OCI-LY7 (cell line): ENCODE results near the gene SLC45A3. TPM values are rescaled to one million over a fixed set of nuclear protein-coding genes. Genes with fewer than 3 reads are reported as not detected.
A peak's percentile ranks its signal among the peaks of the same experiment; 100 is the strongest.

Experiments
- BruUV-seq: library from RNA; stranded (reverse); fragments of 400-500 nt; replicated peaks from 2 replicates; lab custom pipeline; 2021; lab: Mats Ljungman, UMichigan
- CTCF ChIA-PET: fragments of 300-600 bp; sonication (Branson Sonifier 250); formaldehyde crosslinking; loops from one replicate; lab custom pipeline; 2022; ENCODE audit warnings: antibody characterized with exemption; ENCODE audit not compliant: unreplicated experiment; lab: Charles Lee
- POLR2A ChIA-PET: fragments of 300-600 bp; sonication (Branson Sonifier 250); formaldehyde crosslinking; loops from one replicate; lab custom pipeline; 2022; ENCODE audit warnings: antibody characterized with exemption; lab: Charles Lee
- DNase-seq: peaks from one replicate; pipeline ENCODE4 v3.0.0-alpha.2; 2015; ENCODE audit warnings: low spot score
- H2AFZ ChIP-seq: fragments of 200-600 bp; sonication (generic), shearing (Covaris generic); 2 replicates; pipeline ENCODE4 v1.6.1; 2014; ENCODE audit warnings: mild to moderate bottlenecking, antibody characterized with exemption, low read length, moderate library complexity
- H3K27ac ChIP-seq: fragments of 200-600 bp; sonication (generic); 2 replicates; pipeline ENCODE4 v1.5.1; 2014; ENCODE audit warnings: mixed run types, low read depth, mild to moderate bottlenecking, moderate library complexity, low read length, inconsistent platforms; ENCODE audit not compliant: poor library complexity, severe bottlenecking
- H3K36me3 ChIP-seq: fragments of 200-600 bp; sonication (generic); 2 replicates; pipeline ENCODE4 v1.6.1; 2014; ENCODE audit warnings: mild to moderate bottlenecking, antibody characterized with exemption, low read length, moderate library complexity, mixed read lengths; ENCODE audit not compliant: insufficient read depth
- H3K4me1 ChIP-seq: fragments of 200-600 bp; sonication (generic); 2 replicates; pipeline ENCODE4 v1.5.1; 2014; ENCODE audit warnings: mild to moderate bottlenecking, low read length; ENCODE audit not compliant: insufficient read depth, poor library complexity, severe bottlenecking
- H3K4me2 ChIP-seq: fragments of 200-600 bp; sonication (generic); 2 replicates; pipeline ENCODE4 v1.6.1; 2014; ENCODE audit warnings: mild to moderate bottlenecking, low read length
- H3K4me3 ChIP-seq: fragments of 200-600 bp; sonication (generic); 2 replicates; pipeline ENCODE4 v1.5.1; 2014; ENCODE audit warnings: mild to moderate bottlenecking, low read depth, low read length; ENCODE audit not compliant: poor library complexity, severe bottlenecking
- H3K79me2 ChIP-seq: fragments of 200-600 bp; sonication (generic); 2 replicates; pipeline ENCODE4 v1.6.1; 2016; ENCODE audit warnings: low read depth, mild to moderate bottlenecking, low read length, moderate library complexity, mixed read lengths; ENCODE audit not compliant: insufficient read depth
- H3K9me2 ChIP-seq: fragments of 200-600 bp; sonication (generic); 2 replicates; pipeline ENCODE4 v1.6.1; 2016; ENCODE audit warnings: mild to moderate bottlenecking, low read length, mixed read lengths; ENCODE audit not compliant: insufficient read depth
- H3K9me3 ChIP-seq: fragments of 200-600 bp; sonication (generic); 2 replicates; pipeline ENCODE4 v1.6.1; 2014; ENCODE audit warnings: mild to moderate bottlenecking, mixed run types, low read length, mixed read lengths
- H4K20me1 ChIP-seq: fragments of 200-600 bp; sonication (generic); 2 replicates; pipeline ENCODE4 v1.6.1; 2014; ENCODE audit warnings: mild to moderate bottlenecking, antibody characterized with exemption, low read length, moderate library complexity, mixed read lengths; ENCODE audit not compliant: insufficient read depth
- EZH2phosphoT487 ChIP-seq: fragments of 200-600 bp; sonication (generic); IDR thresholded peaks from 2 replicates; pipeline ENCODE4 v1.6.1; 2018; ENCODE audit warnings: low read depth, borderline replicate concordance, mild to moderate bottlenecking, mixed run types, antibody characterized with exemption, low read length, moderate library complexity, mixed read lengths
- intact Hi-C: fragments of 100-400 bp; cut with micrococcal nuclease; formaldehyde crosslinking; loops from one replicate; pipeline ENCODE4 v1.10.0; 2022; ENCODE audit not compliant: unreplicated experiment
- total RNA-seq, 2 experiments: library from RNA; depleted of rRNA in 1 of 2; stranded (reverse); fragments of >200 nt in 1 of 2; shearing (Covaris generic) in 1 of 2; gene quantifications; 2 replicates each; pipeline ENCODE4 v1.2.3, GENCODE V29; 2014 to 2022
- TF ChIP-seq, protein P1 (sequence below): fragments of 200-600 bp; sonication (generic); conservative IDR thresholded peaks from 2 replicates; pipeline ENCODE4 v1.5.1; 2014; ENCODE audit warnings: mild to moderate bottlenecking, antibody characterized with exemption, low read length, moderate library complexity, mixed read lengths

Gene SLC45A3
- total RNA-seq, 2 experiments from 2014 or later, result 2.4 to 5.3 TPM

DNA sequence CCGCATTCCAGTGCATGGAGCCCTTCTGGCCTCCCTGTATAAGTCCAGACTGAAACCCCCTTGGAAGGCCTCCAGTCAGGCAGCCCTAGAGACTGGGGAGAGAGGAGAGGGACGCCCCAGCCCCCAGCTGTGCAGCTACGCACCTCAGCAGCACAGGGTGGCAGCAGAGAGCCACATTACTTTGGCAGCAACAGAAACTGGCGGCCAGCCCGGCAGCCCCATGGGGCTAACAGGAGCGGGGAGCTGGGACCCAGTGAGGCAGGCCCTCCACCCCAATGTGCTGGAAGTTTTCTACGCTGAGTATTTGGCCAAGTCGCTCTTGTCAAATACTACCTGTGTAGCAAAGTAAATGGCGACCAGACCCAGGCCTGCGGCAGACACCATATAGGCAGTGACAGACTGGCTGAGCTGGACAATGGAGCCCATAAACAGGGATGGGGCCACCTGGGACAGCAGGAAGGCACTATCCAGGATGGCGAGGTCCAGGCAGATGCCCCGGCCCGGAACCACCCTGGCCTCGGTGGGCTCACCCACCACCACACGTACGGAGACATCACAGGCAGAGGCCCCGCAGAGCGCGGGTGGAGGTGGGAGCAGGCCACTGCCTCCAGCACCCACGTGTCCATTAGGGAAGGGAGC lies 21.2 kb downstream of the SLC45A3 start:
- no TSS peak for BruUV-seq
- H3K9me2 ChIP-seq, result no peaks in the 10 kb centered on the region
- no peaks in the 10 kb centered on the region for H3K9me3 ChIP-seq
- peak; percentile 82 for DNase-seq
- intact Hi-C loops, result loop anchor here (1.0 to 5.0 kb wide), 5 partner anchors 52 to 318 kb away; no protein-coding TSS in a partner anchor
- TF ChIP-seq, protein P1, sequence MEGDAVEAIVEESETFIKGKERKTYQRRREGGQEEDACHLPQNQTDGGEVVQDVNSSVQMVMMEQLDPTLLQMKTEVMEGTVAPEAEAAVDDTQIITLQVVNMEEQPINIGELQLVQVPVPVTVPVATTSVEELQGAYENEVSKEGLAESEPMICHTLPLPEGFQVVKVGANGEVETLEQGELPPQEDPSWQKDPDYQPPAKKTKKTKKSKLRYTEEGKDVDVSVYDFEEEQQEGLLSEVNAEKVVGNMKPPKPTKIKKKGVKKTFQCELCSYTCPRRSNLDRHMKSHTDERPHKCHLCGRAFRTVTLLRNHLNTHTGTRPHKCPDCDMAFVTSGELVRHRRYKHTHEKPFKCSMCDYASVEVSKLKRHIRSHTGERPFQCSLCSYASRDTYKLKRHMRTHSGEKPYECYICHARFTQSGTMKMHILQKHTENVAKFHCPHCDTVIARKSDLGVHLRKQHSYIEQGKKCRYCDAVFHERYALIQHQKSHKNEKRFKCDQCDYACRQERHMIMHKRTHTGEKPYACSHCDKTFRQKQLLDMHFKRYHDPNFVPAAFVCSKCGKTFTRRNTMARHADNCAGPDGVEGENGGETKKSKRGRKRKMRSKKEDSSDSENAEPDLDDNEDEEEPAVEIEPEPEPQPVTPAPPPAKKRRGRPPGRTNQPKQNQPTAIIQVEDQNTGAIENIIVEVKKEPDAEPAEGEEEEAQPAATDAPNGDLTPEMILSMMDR, result peak; percentile 96
- TF ChIP-seq EZH2phosphoT487, result no peak
- POLR2A ChIA-PET, result interaction anchor here (0.5 to 5.5 kb wide), 10 partner anchors 10 to 437 kb away, joined by 3 to 38 read pairs (median 4); no protein-coding TSS in a partner anchor
- H3K4me3 ChIP-seq, result no peak overlapping the region
- H4K20me1 ChIP-seq, result no peaks in the 10 kb centered on the region
- no peaks in the 10 kb centered on the region for H3K36me3 ChIP-seq
- CTCF ChIA-PET, result interaction anchor here (0.6 to 4.3 kb wide), 13 partner anchors 10 to 318 kb away, joined by 3 to 68 read pairs (median 4); no protein-coding TSS in a partner anchor
- H2AFZ ChIP-seq, result no peak overlapping the region
- no peak overlapping the region for H3K4me2 ChIP-seq
- no peaks in the 10 kb centered on the region for H3K79me2 ChIP-seq
- H3K4me1 ChIP-seq, result peaks cover 22% of the 10 kb centered on the region
- no peak overlapping the region for H3K27ac ChIP-seq

DNA sequence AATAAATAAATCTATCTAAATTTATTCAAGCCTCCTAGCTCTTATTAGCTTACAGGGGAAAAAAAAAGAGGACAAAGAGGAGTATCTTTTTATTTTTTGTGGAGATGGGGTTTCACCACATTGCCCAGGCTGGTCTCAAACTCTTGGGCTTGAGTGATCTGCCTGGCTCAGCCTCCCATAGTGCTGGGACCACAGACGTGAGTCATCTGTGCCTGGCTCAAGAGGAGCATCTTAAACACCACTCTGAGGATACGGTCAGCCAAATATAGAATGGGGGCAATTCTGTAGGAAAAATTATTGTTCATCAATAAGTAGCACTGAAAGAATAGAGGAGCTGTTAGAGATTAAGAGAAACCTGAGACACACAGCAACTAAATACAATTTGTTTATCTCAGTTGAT lies 24.1 kb downstream of the SLC45A3 start:
- Histone ChIP-seq H4K20me1 (no peaks in the 10 kb centered on the region), H3K4me1 (peaks cover 18% of the 10 kb centered on the region), H3K4me2 (no peak overlapping the region), H3K9me3 (no peaks in the 10 kb centered on the region), H3K4me3 (no peak overlapping the region), H3K79me2 (no peaks in the 10 kb centered on the region), H2AFZ (no peak overlapping the region), H3K36me3 (no peaks in the 10 kb centered on the region), H3K27ac (no peak overlapping the region), H3K9me2 (no peaks in the 10 kb centered on the region)
- DNase-seq, result no peak
- TF ChIP-seq, protein P1, result no peak
- no peak for TF ChIP-seq EZH2phosphoT487
- intact Hi-C loops, result loop anchor here (2.0 to 5.0 kb wide), 2 partner anchors 167 to 261 kb away; no protein-coding TSS in a partner anchor
- ChIA-PET CTCF (interaction anchor here (2.5 kb wide), 1 partner anchor 64 kb away, joined by 12 read pairs; no protein-coding TSS in a partner anchor), POLR2A (interaction anchor here (0.7 to 1.5 kb wide), 4 partner anchors 21 to 68 kb away, joined by 3 to 5 read pairs (median 4); no protein-coding TSS in a partner anchor)
- BruUV-seq, result no TSS peak

DNA sequence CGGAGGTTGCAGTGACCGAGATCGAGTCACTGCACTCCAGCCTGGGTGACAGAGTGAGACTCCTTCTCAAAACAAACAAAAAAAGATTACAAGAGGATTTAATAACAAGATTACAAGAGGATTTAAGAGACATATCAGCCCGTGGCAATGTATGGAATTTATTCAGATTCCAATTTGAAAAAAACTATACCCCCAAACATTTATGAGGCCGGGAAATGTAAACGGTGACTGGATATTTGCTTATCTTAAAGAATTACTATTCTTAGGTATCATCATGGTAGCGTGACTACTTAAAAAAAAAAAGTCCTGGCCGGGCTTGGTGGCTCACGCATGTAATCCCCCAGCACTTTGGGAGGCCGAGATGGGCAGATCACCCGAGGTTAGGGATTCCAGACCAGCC lies 27.3 kb downstream of the SLC45A3 start:
- TF ChIP-seq, protein P1, result no peak
- no peak for TF ChIP-seq EZH2phosphoT487
- no peak overlapping the region for H3K4me2 ChIP-seq
- BruUV-seq, result no TSS peak
- intact Hi-C loops, result no loop called here
- ChIA-PET POLR2A (interaction anchor here (0.7 to 2.8 kb wide), 2 partner anchors 45 to 62 kb away, joined by 4 to 13 read pairs; no protein-coding TSS in a partner anchor), CTCF (no interaction called here)
- H3K9me3 ChIP-seq, result no peaks in the 10 kb centered on the region
- H3K27ac ChIP-seq, result no peak overlapping the region
- no peaks in the 10 kb centered on the region for H3K9me2 ChIP-seq
- no peaks in the 10 kb centered on the region for H3K79me2 ChIP-seq
- H2AFZ ChIP-seq, result no peak overlapping the region
- no peaks in the 10 kb centered on the region for H3K36me3 ChIP-seq
- no peaks in the 10 kb centered on the region for H4K20me1 ChIP-seq
- H3K4me1 ChIP-seq, result peaks cover 25% of the 10 kb centered on the region
- H3K4me3 ChIP-seq, result no peak overlapping the region
- DNase-seq, result no peak
